ENCODE results near the gene HES6.
A peak's percentile ranks its signal among the peaks of the same experiment; 100 is the strongest.
"Not testable (repeated sequence)": the region's sequence is repeated elsewhere in the genome, so short reads cannot be mapped to it uniquely, and the experiment has no call there.

Gene HES6

GRCh38 chr2:238239863-238240756 is at the start of gene HES6:
Gene HES6 (minus strand): TSS chr2:238240038. CDS start chr2:238239905, 133 bp downstream.
- DNase-seq: peak; percentile 74

- DNase-seq: no peak
Observed at GRCh38 chr2:238289574-238289973, 49.7 kb upstream of the HES6 start.

- DNase-seq: peak; percentile 97
Observed at GRCh38 chr2:238288650-238289573, 49.1 kb upstream of the HES6 start.

GRCh38 chr2:238287737-238288649 is 48.2 kb upstream of the HES6 start, which contains the start of gene PER2:
Gene PER2 (minus strand): TSS chr2:238288610. CDS start chr2:238277936, 10,674 bp downstream.
- peak; percentile 50 for DNase-seq

GRCh38 chr2:238286987-238287736 is 47.3 kb upstream of the HES6 start:
- peak; percentile 65 for DNase-seq

GRCh38 chr2:238286551-238286950 is 46.7 kb upstream of the HES6 start:
- DNase-seq: peak; percentile 20

GRCh38 chr2:238286095-238286494 is 46.3 kb upstream of the HES6 start:
- no peak for DNase-seq

- DNase-seq: no peak
Observed at GRCh38 chr2:238285653-238286082, 45.8 kb upstream of the HES6 start.

- no peak for DNase-seq
Observed at GRCh38 chr2:238284802-238285515, 45.1 kb upstream of the HES6 start.

GRCh38 chr2:238282861-238283738 is 43.3 kb upstream of the HES6 start:
- no peak for DNase-seq

- no peak for DNase-seq
Observed at GRCh38 chr2:238281826-238282480, 42.1 kb upstream of the HES6 start.

GRCh38 chr2:238280083-238280825 is 40.4 kb upstream of the HES6 start:
- no peak for DNase-seq

- no peak for DNase-seq
Observed at GRCh38 chr2:238279324-238279682, 39.5 kb upstream of the HES6 start.

- DNase-seq: no peak
Observed at GRCh38 chr2:238278626-238279323, 38.9 kb upstream of the HES6 start.

- DNase-seq: no peak
Observed at GRCh38 chr2:238277695-238278094, 37.9 kb upstream of the HES6 start.

- no peak for DNase-seq
Observed at GRCh38 chr2:238274152-238274865, 34.5 kb upstream of the HES6 start.

GRCh38 chr2:238273433-238273832 is 33.6 kb upstream of the HES6 start:
- DNase-seq: not testable (repeated sequence)

All from stimulated activated CD4-positive, alpha-beta T cell treated with anti-CD3 and anti-CD28 coated beads, Interleukin-1b, Interleukin-23, amount 100 ng/mL, for 48 hours (primary cell).